SK-N-SH treated with all-trans-retinoic acid at 6 μM for 48 hours (cell line): ENCODE results near the gene AFG1L.

Source experiments
- ISL1 ChIP-seq: fragments of 250-450 bp; sonication (Bioruptor Pico); IDR thresholded peaks from 2 replicates; pipeline ENCODE4 v2.1.2; 2022; ENCODE audit warnings: mild to moderate bottlenecking, moderate library complexity
- OSR1 ChIP-seq: fragments of 250-450 bp; sonication (Bioruptor Pico); IDR thresholded peaks from 2 replicates; pipeline ENCODE4 v1.8.0; 2022; ENCODE audit warnings: moderate library complexity, mild to moderate bottlenecking, inconsistent platforms
- PATZ1 ChIP-seq: fragments of 250-450 bp; sonication (Bioruptor Pico); IDR thresholded peaks from 2 replicates; pipeline ENCODE4 v1.8.0; 2020; ENCODE audit warnings: mild to moderate bottlenecking, moderate library complexity, borderline replicate concordance
- RARB ChIP-seq: fragments of 250-450 bp; sonication (Bioruptor Pico); IDR thresholded peaks from 2 replicates; pipeline ENCODE4 v1.8.0; 2021; ENCODE audit warnings: mild to moderate bottlenecking, moderate library complexity
- TOX ChIP-seq: fragments of 250-450 bp; sonication (Bioruptor Pico); IDR thresholded peaks from 2 replicates; pipeline ENCODE4 v1.8.0; 2021; ENCODE audit warnings: mild to moderate bottlenecking, moderate library complexity, borderline replicate concordance
- TSHZ2 ChIP-seq: fragments of 250-450 bp; sonication (Bioruptor Pico); IDR thresholded peaks from 2 replicates; pipeline ENCODE4 v1.5.0; 2020; ENCODE audit warnings: mild to moderate bottlenecking, moderate library complexity
- ZFP3 ChIP-seq: fragments of 250-450 bp; sonication (Bioruptor Pico); IDR thresholded peaks from 2 replicates; pipeline ENCODE4 v1.5.0; 2020; ENCODE audit warnings: mild to moderate bottlenecking, moderate library complexity
- ZNF70 ChIP-seq: fragments of 450-650 bp; formaldehyde crosslinking; IDR thresholded peaks from 2 replicates; pipeline ENCODE4 v1.5.0; 2020; ENCODE audit warnings: mild to moderate bottlenecking, moderate library complexity
- ZNF8 ChIP-seq: fragments of 450-650 bp; formaldehyde crosslinking; IDR thresholded peaks from 2 replicates; pipeline ENCODE4 v1.5.0; 2020; ENCODE audit warnings: mild to moderate bottlenecking, moderate library complexity

- TF ChIP-seq ZFP3 (CRISPR knock-in tag) (no peak), ZNF70 (CRISPR knock-in tag) (no peak), TOX (CRISPR knock-in tag) (no peak), RARB (no peak), TSHZ2 (no peak), ISL1 (no peak), PATZ1 (no peak), OSR1 (no peak), ZNF8 (CRISPR knock-in tag) (no peak)
Observed at GRCh38 chr6:108277831-108278230, 17.0 kb upstream of the AFG1L start.
